Renal cortical epithelial cell (primary cell): ENCODE data around the gene SCLY. TPM values are rescaled to one million over a fixed set of nuclear protein-coding genes. Genes with fewer than 3 reads are reported as not detected.

Source experiments
- DNase-seq: peaks from one replicate; pipeline ENCODE4 v3.0.0-alpha.2; 2011; ENCODE audit warnings: low read depth
- total RNA-seq: library from RNA; depleted of rRNA; stranded (reverse); fragments of >200 nt; gene quantifications from 2 replicates; pipeline ENCODE4 v1.2.3, GENCODE V29; 2014

SCLY gene
- total RNA-seq, 1 donor from 2014 or later = 18.6 TPM

DNA sequence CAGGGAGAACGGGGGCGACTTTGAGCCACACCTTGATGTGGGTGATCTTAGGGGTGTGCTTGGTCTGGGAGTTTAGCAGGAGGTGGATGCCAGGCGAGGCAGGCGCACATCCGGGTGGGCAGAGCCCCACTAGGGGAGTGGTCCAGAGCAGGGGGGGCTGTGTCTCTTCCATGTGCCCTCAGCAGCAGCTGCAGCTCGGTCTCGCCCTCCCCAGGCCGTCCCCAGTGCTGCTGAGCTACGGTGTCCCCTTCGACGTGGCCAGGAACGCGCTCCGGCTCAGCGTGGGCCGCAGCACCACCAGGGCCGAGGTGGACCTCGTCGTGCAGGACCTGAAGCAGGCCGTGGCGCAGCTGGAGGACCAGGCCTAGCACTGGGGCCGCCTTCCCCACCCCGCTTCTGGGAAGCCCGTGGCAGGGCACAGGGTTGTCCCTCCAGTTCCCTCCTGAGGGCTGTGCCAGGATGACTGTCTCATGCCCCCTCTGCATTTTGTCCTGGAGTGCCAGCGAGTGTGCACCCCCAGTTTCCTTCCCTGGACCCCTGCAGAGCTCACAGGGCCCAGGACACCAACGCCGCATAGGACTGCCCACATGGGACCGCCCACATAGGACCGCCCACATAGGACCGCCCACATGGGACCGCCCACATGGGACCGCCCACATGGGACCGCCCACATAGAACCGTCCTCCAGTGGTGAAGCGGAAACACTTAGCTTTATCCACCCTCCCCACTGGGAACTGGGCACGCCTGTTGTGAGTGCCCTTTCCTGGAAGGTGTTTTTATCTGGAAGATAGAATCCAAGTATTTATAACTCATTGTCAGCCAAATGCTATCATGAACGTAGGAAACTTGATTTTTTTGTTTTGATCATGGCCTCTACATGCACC, 37.4 kb downstream of the SCLY start:
- peak; percentile 45 for DNase-seq

DNA sequence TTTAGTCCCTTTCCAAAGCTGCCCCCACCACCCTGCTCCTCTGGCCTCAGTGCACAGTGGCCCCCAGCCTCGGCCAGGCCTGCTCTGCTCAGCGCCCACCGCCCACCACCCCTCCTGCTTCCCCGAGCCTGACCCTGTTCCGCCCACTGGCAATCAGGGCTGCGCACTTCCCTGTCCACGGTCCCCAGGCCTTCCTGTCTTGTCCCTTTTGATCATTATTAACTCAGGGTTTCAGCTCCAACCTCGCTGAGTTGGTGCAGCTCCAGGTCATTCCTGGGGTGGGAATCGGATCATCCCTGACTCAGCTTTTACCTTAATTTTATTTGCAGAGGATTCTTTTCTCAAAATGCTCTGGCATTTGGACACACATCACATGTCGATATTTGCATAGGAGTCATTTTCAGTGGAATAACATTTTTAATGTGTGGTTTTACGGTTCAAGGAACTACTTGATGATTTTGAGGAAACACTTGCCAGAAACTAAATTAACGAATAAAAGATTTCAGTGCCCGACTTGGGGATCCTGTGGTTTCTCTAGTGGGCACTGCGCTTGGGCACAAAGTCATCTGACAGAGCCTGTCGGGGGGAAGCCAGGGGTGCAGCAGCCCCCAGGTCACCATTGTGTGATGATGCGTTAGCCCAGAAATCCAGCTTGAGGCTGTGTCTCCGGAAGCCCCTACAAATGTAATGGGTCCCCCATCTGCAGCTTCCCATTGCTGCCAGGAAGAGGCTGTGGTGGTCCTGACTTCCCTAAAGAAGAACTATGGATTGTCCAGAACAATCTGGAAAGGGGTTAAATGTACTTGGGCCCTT, 38.3 kb downstream of the SCLY start:
- DNase-seq = peak; percentile 86

DNA sequence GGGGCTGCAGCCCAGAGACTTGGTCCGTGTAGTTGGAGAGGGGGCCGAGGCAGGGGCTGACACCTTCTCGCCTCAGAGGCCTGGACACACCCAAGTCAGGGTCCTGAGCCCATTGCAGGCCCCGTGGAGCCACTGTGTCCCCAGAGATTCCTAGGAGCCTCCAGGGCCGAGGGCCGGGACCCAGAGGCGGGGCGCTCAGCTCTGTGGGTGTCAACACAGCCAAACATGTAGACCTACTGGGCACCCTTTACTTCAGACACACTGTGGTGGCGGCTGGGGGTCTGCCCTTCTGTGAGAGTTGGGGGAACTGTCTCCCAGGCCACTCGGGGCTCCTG, 38.9 kb downstream of the SCLY start:
- DNase-seq = no peak

DNA sequence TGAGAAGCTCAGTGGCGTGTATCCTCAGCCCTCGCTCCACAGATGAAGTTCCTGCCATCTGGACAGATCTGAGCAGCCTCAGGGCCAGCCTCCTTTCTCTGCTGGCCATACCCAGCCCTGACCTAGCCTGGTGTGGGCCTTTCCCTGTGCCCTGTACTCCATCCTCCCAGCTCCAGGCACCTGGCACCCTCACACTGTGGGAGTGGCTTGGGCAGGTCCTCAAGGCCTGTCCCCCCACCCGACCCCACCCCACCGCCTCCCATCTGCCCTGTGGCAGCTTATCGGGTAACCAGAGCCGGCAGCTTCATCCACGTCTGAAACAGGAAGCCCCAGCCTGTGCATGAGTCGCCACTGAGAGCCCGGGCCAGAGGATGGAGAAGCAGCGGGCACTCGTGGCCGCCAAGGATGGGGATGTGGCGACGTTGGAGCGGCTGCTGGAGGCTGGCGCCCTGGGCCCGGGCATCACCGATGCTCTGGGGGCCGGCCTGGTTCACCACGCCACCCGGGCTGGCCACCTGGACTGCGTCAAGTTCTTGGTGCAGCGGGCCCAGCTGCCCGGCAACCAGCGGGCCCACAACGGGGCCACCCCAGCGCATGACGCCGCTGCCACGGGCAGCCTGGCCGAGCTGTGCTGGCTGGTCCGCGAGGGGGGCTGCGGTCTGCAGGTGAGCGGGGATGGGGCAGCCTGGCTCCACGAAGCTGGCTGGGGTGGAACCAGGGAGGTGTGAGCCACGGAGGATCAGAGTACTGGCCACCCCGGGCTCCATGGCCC, 39.4 kb downstream of the SCLY start, which contains the start of gene ESPNL:
Gene ESPNL, plus strand, starts transcription at position 292 of the 772 bp plus-strand sequence. Its CDS starts 80 bp downstream, at position 372.
- no peak for DNase-seq

DNA sequence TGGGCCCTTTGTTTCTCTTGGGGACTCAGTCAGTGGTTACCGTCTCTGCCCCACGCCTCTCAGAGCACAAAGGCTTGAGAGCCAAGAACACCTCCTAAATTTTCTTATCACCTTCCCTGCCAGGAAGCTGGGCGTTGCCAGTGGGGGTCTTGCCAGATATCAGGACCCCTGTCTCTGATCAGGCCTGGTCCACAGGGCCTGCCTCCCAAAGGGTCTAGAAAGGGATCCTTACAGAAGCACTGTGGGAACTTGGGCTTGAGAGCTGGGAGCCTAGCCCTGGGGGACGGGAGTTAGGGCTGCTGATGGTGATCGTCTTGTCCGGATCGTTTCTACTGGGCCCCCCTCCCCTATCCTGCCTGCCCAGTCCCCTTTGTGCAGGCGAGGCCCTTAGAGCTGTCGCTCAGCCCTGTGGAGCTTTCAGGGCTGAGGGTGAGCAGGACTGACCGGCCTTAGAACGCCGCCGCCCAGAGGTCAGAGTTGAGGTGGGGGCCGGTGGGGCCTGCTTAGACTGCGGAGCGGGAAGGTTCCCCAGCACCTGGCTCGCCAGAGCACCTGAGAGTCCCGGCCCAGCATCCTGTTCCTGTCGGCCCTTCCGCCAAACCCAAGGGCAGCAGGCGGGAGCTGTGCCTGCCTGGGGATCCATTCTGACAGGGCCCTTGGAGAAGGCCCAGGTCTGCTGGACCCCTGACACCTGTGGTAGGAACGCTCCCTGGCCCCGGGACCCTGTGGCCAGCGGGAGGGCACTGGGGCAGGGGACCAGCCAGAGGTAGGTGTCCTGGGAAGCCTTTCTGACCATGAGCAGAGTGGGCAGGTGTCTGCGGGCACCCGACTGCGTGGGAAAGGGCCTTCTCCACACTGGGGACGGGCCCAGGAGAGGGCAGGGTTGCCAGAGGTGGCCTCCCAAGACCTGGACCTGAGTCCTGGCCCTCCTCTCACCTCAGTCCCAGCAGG, 40.3 kb downstream of the SCLY start:
- DNase-seq = no peak

DNA sequence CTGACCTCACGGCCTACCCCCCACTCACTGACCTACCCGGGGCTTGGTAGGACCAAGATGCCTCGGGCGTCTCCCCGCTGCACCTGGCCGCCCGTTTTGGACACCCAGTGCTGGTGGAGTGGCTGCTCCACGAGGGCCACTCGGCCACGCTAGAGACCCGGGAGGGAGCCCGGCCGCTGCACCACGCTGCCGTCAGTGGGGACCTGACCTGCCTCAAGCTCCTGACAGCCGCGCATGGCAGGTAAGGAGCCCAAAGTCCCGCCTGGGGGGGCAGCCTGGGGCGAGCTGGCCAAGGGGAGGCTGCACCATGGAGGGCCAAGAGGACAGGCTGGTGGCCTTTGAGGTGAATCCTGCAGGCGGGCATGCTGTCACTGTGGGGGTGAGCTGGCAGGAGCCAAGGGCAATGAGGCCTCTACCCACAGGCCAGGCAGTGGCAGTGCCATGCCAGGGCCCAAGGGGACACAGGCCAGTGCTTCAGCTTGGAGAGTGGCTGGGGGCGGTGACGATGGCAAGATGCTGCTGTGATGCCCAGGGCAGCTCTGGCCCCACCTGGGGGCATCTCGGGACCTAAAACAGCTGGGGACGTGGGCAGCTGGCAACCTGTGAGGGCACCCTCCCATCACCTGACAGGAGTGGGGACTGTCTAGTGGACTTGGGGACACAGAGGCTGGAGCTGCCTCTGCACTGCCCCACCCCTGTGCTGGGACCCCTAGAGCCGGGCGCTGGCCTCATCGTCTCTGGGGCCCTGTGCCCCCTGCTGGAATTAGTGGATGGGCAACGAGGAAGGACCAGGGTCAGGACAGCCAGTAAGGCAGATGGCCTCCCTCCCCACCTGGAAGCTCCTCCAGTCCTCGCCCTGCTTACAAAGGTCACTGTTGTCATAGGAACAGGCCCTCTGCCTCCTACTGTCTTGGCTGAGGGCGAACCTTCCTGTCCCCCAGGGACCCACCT, 41.4 kb downstream of the SCLY start:
- no peak for DNase-seq

DNA sequence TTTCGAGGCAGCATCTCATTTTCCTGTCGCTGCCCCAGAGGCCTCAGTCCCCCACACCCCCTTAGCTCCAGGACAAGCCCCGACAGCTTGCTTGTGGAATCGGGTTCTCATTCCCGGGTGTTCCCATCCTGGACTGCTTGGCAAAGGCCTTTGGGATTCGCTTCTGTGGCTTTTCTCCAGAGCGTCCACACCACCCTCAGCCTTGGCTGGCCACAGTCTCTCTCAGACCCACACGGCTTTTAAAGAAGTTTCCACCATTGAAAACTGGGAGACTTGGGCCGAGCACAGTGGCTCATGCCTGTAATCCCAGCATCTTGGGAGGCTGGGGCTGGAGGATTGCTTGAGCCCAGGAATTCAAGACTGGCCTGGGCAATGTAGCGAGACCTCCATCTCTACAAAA, 42.1 kb downstream of the SCLY start:
- DNase-seq = no peak

DNA sequence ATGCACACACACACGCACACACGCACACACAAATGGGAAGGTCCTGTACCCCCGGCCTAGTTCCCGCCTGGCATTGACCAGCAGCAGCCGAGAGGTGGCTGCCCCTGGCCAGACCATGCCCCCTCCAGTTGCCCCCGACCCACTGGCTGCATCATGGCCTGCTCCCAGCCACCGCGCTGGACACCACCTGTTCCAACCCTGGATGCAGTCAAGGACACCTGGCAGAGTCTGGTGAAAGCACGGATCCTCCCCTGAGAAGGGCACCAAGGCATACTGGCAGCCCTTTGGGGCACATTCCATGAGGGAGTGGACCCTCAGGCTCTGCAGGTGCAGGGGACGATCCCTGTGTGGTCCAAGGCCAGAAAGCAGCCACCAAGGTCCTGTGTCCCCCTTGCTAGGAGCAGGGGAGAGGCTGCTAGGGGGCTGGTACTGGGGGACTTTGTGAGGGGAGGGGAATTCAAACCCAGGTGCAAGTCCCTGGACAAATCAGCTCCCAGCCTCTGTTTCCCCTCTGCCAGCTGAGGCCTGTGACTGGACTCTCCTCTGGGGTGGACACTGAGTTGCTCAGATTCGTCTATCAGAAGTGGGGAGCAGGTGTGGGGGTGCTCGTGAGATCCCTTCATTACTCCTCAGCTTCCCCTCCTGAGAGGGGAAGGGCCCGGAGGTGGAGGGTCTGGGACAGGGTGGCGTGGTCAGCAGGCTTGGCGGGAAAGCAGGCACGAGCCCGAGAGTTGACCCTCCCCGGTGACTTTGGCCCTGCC, 42.8 kb downstream of the SCLY start:
- DNase-seq = no peak

DNA sequence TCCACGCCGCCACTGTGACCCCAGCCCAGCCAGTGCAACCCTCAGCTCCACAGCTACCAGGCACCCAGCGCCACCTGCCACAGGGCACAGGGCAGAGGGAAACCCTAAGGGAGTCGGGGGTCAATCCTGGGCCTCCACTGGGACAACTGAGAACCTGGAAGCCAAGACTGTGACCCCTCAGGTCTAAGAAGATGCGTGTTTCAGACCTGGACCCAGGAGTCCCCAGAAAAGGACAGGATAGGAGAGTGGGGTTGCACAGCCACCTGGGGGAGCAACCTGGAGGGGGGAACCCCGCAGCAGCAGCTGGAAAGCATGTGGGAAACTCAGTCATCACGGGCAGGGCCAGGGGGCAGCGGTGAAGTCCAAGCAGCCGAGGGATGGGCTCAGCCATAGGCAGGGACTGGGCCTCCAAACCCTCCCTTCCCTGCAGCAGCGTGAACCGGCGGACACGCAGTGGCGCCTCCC, 43.5 kb downstream of the SCLY start:
- DNase-seq = no peak

DNA sequence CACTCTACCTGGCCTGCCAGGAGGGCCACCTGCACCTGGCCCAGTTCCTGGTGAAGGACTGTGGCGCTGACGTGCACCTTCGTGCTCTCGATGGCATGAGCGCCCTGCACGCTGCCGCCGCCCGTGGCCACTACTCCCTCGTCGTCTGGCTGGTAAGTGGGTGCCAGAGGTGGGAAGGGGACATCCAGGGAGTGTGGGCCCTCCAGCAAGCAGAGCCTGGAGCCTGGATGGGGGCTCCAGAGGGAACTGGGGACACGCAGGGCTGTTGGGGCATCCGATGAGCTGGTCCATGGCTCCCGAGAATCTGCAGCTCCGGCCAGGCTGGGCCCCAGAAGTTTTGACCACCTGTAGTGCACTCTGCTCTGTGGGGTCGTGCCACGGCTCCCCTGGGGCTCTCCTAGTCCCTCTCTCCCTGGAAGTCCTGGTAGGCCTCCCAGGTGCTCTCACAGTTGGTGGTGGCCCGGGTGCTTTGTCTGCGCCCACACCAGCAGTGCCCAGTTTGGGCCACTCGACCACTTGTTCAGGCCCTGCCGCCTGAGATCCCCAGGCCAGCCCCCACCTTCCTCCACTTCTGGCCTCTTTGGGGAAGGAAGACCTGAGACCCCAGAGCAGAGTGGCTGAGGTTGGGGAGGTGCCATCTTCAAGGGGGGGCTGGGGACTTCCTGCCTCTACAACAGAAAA, 44.0 kb downstream of the SCLY start:
- DNase-seq = no peak

DNA sequence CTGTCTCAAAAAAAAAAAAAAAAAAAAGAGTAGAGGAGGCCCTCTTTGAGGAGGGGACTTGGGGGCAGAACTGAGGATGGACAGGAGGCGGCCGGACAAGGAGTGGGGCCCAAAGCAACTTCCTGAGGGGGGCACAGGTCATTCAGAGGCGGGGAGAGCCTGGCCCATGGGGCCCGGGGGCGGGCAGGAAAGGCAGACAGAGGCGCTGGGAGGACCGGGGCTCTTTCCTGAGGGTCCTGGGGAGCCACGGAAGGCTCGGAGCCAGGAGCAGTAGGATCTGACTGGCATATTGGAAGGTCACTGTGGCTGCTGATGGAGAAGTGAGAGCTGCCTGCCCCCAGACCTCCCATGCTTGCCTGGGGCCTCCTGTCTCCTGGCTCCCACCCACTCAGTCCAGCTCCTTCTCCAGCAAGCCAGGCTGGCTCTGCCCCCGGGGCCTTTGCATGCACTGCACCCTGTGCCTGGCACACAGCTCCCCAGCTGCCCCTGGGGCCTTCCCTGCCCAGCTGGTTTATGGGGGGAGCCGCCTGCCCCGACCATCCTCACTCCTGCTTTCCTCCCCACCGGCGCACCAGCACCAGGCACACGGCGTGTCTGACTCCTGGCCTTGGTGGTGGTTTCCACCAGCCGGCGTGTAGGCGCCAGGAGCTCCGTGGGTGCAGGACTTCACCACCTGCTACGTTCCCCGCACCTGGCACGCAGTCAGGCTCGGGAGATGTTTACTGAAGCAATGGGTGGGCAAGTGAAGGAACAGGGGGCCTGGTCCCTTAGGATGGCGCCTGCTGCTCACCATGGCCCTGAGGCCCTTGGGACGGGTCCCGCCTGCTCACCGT, 44.9 kb downstream of the SCLY start:
- DNase-seq = no peak

DNA sequence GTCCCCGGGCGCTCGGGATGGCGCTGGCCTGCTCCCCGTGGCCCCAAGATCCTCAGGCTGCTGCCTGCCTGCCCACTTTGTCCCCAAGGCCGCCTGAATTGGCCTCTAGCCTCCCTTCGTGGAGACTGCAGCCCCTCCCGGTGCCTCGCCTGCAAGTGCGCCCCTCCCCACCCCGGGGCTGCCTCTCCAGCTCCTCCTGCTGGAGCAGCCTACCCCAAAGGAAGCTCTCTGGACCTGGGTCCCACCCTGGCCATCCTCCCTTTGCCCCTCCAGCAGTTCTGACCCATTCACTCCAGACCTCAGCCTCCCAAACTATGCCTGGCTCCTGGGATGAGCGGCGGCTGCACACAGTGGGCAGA, 45.5 kb downstream of the SCLY start:
- no peak for DNase-seq

DNA sequence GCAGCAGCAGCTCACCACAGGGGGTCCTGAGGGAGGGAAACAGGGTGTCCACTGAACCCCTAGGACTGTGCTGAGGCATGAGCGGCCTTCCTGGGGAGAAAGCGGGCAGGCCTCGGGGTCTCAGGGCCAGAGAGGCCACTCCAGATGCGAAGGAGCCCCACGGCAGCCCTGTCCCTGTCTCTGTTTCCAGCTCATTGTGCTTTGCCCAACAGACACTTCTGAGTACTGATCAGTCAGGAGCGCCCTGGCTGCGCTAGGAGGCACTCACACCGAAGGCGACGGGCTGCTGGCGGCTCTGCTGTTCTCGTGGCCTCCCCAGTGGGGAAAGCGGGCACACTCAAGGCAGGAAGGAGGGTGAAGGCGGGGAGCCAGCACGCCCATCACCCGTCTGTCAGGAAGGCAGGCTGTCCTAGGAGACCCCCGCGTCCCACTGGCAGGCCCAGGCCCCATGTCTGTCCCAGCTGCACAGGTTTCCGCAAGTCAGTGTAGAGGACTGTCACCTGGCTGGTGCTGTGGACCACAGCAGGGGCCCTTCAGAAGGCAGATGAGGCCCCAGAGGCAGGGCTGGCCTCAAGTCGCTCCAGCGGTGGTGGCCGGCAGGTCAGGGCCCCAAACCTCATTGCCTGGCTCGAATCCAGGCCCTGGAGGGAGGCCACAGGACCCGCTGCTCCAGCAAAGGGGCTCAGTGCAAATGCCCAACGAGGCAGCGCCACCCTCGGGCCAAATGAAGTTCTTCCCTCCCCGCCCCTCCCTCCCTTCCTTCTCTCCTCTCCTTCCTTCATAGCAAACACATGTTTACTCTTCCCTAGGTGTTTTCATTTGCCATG, 46.1 kb downstream of the SCLY start:
- peak; percentile 4 for DNase-seq

DNA sequence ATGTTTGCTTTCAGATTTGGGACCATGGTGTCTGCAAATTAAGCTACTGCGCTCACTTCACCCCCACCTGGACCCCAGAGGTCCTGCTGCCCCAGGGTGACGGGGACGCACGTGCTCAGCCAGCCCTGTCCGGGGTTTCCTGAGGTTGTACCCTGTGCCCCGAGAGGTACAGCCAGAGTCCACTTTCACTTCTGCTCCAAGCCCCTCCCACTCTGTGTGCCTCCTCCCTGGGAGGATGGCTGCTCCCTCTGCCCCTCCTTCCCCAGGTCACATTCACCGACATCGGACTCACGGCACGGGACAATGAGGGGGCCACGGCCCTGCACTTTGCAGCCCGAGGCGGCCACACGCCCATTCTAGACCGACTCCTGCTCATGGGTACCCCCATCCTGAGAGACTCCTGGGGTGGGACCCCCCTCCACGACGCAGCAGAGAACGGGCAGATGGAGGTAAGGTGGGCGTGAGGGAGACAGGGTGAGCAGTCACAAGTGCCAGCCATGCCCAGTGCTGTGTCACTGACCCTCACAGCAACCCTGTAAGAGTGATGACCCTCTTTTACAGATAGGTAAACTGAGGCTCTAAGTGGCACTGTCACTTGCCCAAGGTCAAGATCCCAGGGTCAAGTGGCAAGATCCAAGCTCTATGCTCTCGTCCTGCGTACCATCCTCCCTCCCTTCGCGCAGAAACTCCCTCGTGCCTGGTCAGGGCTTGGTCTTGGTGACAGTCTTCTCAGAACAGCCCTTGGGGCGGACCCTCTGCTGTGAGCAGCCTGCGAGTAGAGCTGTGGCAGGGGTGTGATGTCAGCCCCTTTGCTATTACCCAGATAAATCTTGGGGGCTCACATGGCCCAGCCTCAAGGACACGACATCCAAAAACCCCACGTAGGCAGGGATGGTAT, 47.0 kb downstream of the SCLY start:
- peak; percentile 2 for DNase-seq

DNA sequence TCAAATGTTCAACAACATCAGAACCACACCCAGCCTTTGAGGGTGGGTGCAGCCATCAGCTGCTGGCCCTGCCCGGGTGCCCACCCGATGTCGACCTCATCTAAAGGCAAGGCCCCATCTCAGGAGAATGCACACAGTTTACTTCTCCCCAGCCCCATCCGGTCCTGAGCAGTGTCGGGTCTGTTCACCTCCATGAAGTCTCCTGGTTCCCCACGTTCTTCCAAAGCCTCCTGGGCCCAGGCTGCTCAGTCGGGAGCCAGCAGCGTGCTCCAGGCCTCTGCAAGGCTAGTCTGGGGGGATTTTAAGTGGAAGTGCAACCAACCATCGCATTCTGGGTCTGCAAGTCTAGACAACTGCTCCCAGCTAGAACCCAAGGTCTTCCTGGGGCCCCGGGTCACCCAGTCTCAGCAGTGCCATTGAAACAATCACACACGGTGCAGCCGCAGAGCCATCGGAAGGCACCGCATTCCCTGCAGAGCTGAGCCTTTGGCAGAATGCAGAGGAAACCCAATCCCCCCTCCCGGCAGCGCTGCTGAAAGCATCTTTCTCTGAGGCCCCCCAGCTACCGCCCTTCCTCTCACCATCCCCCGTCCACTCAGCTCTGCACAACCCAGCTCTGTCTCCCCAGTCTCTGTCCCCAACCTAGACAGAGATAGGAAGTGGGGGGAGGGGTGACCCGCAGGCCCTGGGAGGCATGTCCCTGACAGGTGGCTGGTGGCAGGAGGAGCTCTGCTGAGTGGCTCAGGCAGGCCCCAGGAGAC, 47.8 kb downstream of the SCLY start:
- no peak for DNase-seq
